Kasumi-1 (cell line): ENCODE data around the gene IGF1R.
A peak's percentile ranks its signal among the peaks of the same experiment; 100 is the strongest.

ENCODE experiments used
- DNase-seq, 2 experiments: peaks; one replicate each; lab custom pipeline; 2025; lab: John Stamatoyannopoulos, UW

Gene IGF1R

GRCh38 chr15:98943051-98943508, 294.7 kb downstream of the IGF1R start:
- DNase-seq = no peak

GRCh38 chr15:98943601-98944151, 295.3 kb downstream of the IGF1R start:
- DNase-seq = no peak

GRCh38 chr15:98946301-98947255, 298.2 kb downstream of the IGF1R start:
- peak; percentile 6 to 22 for DNase-seq

GRCh38 chr15:98948456-98948855, 300.1 kb downstream of the IGF1R start:
- DNase-seq = no peak

- no peak for DNase-seq
These were observed 300.6 kb downstream of the IGF1R start for GRCh38 chr15:98948941-98949340.

GRCh38 chr15:98949624-98950023, 301.3 kb downstream of the IGF1R start:
- no peak for DNase-seq

- no peak for DNase-seq
These were observed 301.9 kb downstream of the IGF1R start for GRCh38 chr15:98950248-98950647.

- DNase-seq = no peak
These were observed 302.7 kb downstream of the IGF1R start for GRCh38 chr15:98951004-98951403.

- no peak for DNase-seq
These were observed 303.4 kb downstream of the IGF1R start for GRCh38 chr15:98951493-98952320.

GRCh38 chr15:98952381-98952803, 304.1 kb downstream of the IGF1R start:
- peak; percentile 33 to 47 for DNase-seq

GRCh38 chr15:98953000-98953787, 304.9 kb downstream of the IGF1R start:
- no peak for DNase-seq

GRCh38 chr15:98953968-98954367, 305.6 kb downstream of the IGF1R start:
- DNase-seq = no peak

GRCh38 chr15:98954411-98954810, 306.1 kb downstream of the IGF1R start:
- no peak for DNase-seq

GRCh38 chr15:98955331-98955730, 307.0 kb downstream of the IGF1R start:
- peak in 1 of 2 experiments; percentile 9 for DNase-seq

- peak; percentile 99 for DNase-seq
These were observed 307.8 kb downstream of the IGF1R start for GRCh38 chr15:98955961-98956723.

GRCh38 chr15:98956796-98957553, 308.6 kb downstream of the IGF1R start:
- DNase-seq = peak; percentile 48 to 54

GRCh38 chr15:98957655-98958054, 309.3 kb downstream of the IGF1R start:
- peak; percentile 48 to 64 for DNase-seq

GRCh38 chr15:98958076-98958475, 309.7 kb downstream of the IGF1R start:
- no peak for DNase-seq

GRCh38 chr15:98958918-98959639, 310.7 kb downstream of the IGF1R start:
- DNase-seq = no peak
